Skin epidermis (tissue), 12 donors: ENCODE data around the gene KCNJ6.

Experiments used
- H3K27ac ChIP-seq, 21 experiments: fragments of 200-600 bp; sonication (generic) in 11 of 21; one replicate each; pipeline ENCODE4 v1.5.0; 2020; ENCODE audit warnings: mild to moderate bottlenecking in 3 of 21, inconsistent platforms in 2 of 21, moderate library complexity in 2 of 21
- H3K4me3 ChIP-seq, 7 experiments: fragments of 200-600 bp; sonication (generic) in 2 of 7; one replicate each; pipeline ENCODE4 v1.5.0; 2020; ENCODE audit warnings: inconsistent platforms in 2 of 7, mild to moderate bottlenecking in 2 of 7, moderate library complexity in 1 of 7

KCNJ6 gene

GRCh38 chr21:37700641-37701202 lies 215.5 kb downstream of the KCNJ6 start:
- Histone ChIP-seq H3K4me3 (no peak overlapping the region), H3K27ac (no peak overlapping the region)

- no peak overlapping the region for H3K4me3 ChIP-seq
- no peak overlapping the region for H3K27ac ChIP-seq
Measured at GRCh38 chr21:37699024-37699775, 217.1 kb downstream of the KCNJ6 start.

GRCh38 chr21:37696936-37697335 lies 219.3 kb downstream of the KCNJ6 start:
- no peak overlapping the region for H3K4me3 ChIP-seq
- no peak overlapping the region for H3K27ac ChIP-seq

- Histone ChIP-seq H3K4me3 (no peak overlapping the region), H3K27ac (no peak overlapping the region)
Measured at GRCh38 chr21:37695111-37695510, 221.1 kb downstream of the KCNJ6 start.

- Histone ChIP-seq H3K4me3 (no peak overlapping the region), H3K27ac (no peak overlapping the region)
Measured at GRCh38 chr21:37688952-37689659, 227.2 kb downstream of the KCNJ6 start.

GRCh38 chr21:37686991-37687810 lies 229.1 kb downstream of the KCNJ6 start:
- Histone ChIP-seq H3K4me3 (no peak overlapping the region), H3K27ac (peak overlapping the region in 7 of 21 experiments; percentile 4 to 71 (median 15))

- Histone ChIP-seq H3K4me3 (no peak overlapping the region), H3K27ac (no peak overlapping the region)
Measured at GRCh38 chr21:37684547-37684946, 231.7 kb downstream of the KCNJ6 start.

- no peak overlapping the region for H3K4me3 ChIP-seq
- no peak overlapping the region for H3K27ac ChIP-seq
Measured at GRCh38 chr21:37684115-37684493, 232.2 kb downstream of the KCNJ6 start.

GRCh38 chr21:37683396-37684114 lies 232.7 kb downstream of the KCNJ6 start:
- H3K27ac ChIP-seq = peak overlapping the region in 4 of 21 experiments; percentile 16 to 67 (median 30)

GRCh38 chr21:37682966-37683365 lies 233.3 kb downstream of the KCNJ6 start:
- Histone ChIP-seq H3K4me3 (no peak overlapping the region), H3K27ac (peak overlapping the region in 3 of 21 experiments; percentile 16 to 67 (median 19))

More at GRCh38 chr21:37683396-37684114, 232.7 kb downstream of the KCNJ6 start:
- H3K4me3 ChIP-seq = no peak overlapping the region

GRCh38 chr21:37677006-37677405 lies 239.3 kb downstream of the KCNJ6 start:
- no peak overlapping the region for H3K27ac ChIP-seq
- no peak overlapping the region for H3K4me3 ChIP-seq

- peak overlapping the region in 1 of 7 experiments; percentile 7 for H3K4me3 ChIP-seq
- no peak overlapping the region for H3K27ac ChIP-seq
Measured at GRCh38 chr21:37675202-37675801, 241.0 kb downstream of the KCNJ6 start.

GRCh38 chr21:37673801-37674575 lies 242.3 kb downstream of the KCNJ6 start:
- no peak overlapping the region for H3K4me3 ChIP-seq
- H3K27ac ChIP-seq = no peak overlapping the region

- Histone ChIP-seq H3K4me3 (no peak overlapping the region), H3K27ac (no peak overlapping the region)
Measured at GRCh38 chr21:37671381-37671780, 244.9 kb downstream of the KCNJ6 start.

GRCh38 chr21:37670883-37671282 lies 245.4 kb downstream of the KCNJ6 start:
- no peak overlapping the region for H3K27ac ChIP-seq

GRCh38 chr21:37669249-37669648 lies 247.0 kb downstream of the KCNJ6 start:
- Histone ChIP-seq H3K27ac (no peak overlapping the region), H3K4me3 (no peak overlapping the region)

More at GRCh38 chr21:37670883-37671282, 245.4 kb downstream of the KCNJ6 start:
- H3K4me3 ChIP-seq = no peak overlapping the region

- H3K27ac ChIP-seq = no peak overlapping the region
- no peak overlapping the region for H3K4me3 ChIP-seq
Measured at GRCh38 chr21:37668462-37669239, 247.6 kb downstream of the KCNJ6 start.
